SK-N-SH (cell line): ENCODE data around the gene ZDHHC21. TPM values are rescaled to one million over a fixed set of nuclear protein-coding genes. Genes with fewer than 3 reads are reported as not detected.

Experiments
- CTCF ChIA-PET: fragments of 300-600, 350-600 bp; formaldehyde crosslinking; extraction: SDS; loops from one replicate; lab custom pipeline; 2021; lab: Yijun Ruan, JAX
- POLR2A ChIA-PET: fragments of 350-600 bp; sonication (Branson Sonifier 250); formaldehyde crosslinking; extraction: SDS; loops from one replicate; lab custom pipeline; 2020; ENCODE audit warnings: antibody characterized with exemption, inconsistent platforms; lab: Yijun Ruan, JAX
- DNase-seq: peaks from one replicate; pipeline ENCODE4 v3.0.0; 2012
- H2AFZ ChIP-seq: fragments of 200-600 bp; sonication (generic); 2 replicates; pipeline ENCODE4 v1.8.1; 2016; ENCODE audit warnings: antibody characterized with exemption, mild to moderate bottlenecking, low read depth
- H3F3A ChIP-seq: fragments of 200-600 bp; sonication (generic); replicated peaks from 2 replicates; pipeline ENCODE3; 2016; ENCODE audit warnings: antibody characterized with exemption, mild to moderate bottlenecking; ENCODE audit not compliant: insufficient read depth
- H3K27ac ChIP-seq, 2 experiments: fragments of 200-500 bp in 1 of 2; fragments of 200-600 bp in 1 of 2; sonication (Bioruptor generic) in 1 of 2; sonication (generic), shearing (Covaris generic) in 1 of 2; 2 replicates each; pipeline versions ENCODE4 v1.5.1 to v1.6.1; 2014 to 2016; ENCODE audit warnings: low read depth in 2 of 2, inconsistent platforms in 1 of 2, low read length in 1 of 2, mild to moderate bottlenecking in 1 of 2, mixed read lengths in 1 of 2
- H3K27me3 ChIP-seq: fragments of 200-600 bp; sonication (generic), shearing (Covaris generic); 2 replicates; pipeline ENCODE4 v1.6.1; 2016; ENCODE audit warnings: mixed run types; ENCODE audit not compliant: insufficient read depth
- H3K36me3 ChIP-seq, 2 experiments: fragments of 200-500 bp in 1 of 2; fragments of 200-600 bp in 1 of 2; sonication (Bioruptor generic) in 1 of 2; sonication (generic) in 1 of 2; replicated peaks in 1 of 2; 2 replicates each; pipeline versions ENCODE3 to v1.5.1; 2014 to 2016; ENCODE audit warnings: low read length in 1 of 2, mild to moderate bottlenecking in 1 of 2; ENCODE audit not compliant: insufficient read depth in 2 of 2, control insufficient read depth in 1 of 2
- H3K4me1 ChIP-seq, 2 experiments: fragments of 200-500 bp in 1 of 2; fragments of 200-600 bp in 1 of 2; sonication (Bioruptor generic) in 1 of 2; sonication (generic), shearing (Covaris generic) in 1 of 2; 2 replicates each; pipeline versions ENCODE4 v1.5.1 to v1.6.1; 2014 to 2016; ENCODE audit warnings: low read depth in 1 of 2, low read length in 1 of 2, mixed run types in 1 of 2; ENCODE audit not compliant: insufficient read depth in 2 of 2, control insufficient read depth in 1 of 2
- H3K4me2 ChIP-seq: fragments of 200-600 bp; sonication (generic), shearing (Covaris generic); 2 replicates; pipeline ENCODE4 v1.6.1; 2017; ENCODE audit warnings: mixed run types
- H3K4me3 ChIP-seq, 2 experiments: fragments of 200-500 bp in 1 of 2; fragments of 200-600 bp in 1 of 2; sonication (Bioruptor generic) in 1 of 2; sonication (generic), shearing (Covaris generic) in 1 of 2; 2 replicates each; pipeline versions ENCODE4 v1.5.1 to v1.8.1; 2014 to 2016; ENCODE audit warnings: low read depth in 2 of 2, inconsistent platforms in 1 of 2, low read length in 1 of 2, mild to moderate bottlenecking in 1 of 2, mixed read lengths in 1 of 2, moderate library complexity in 1 of 2
- H3K79me2 ChIP-seq: fragments of 200-600 bp; sonication (generic); 2 replicates; pipeline ENCODE4 v1.8.1; 2017; ENCODE audit warnings: mild to moderate bottlenecking; ENCODE audit not compliant: insufficient read depth
- H3K9ac ChIP-seq: fragments of 200-600 bp; sonication (generic); 2 replicates; pipeline ENCODE4 v1.6.1; 2017; ENCODE audit warnings: mixed run types
- H3K9me2 ChIP-seq: fragments of 200-600 bp; sonication (generic); 2 replicates; pipeline ENCODE4 v1.6.1; 2017; ENCODE audit warnings: mixed run types
- H3K9me3 ChIP-seq: fragments of 200-600 bp; sonication (generic); 2 replicates; pipeline ENCODE4 v1.6.1; 2017; ENCODE audit warnings: mixed run types, mild to moderate bottlenecking, moderate library complexity
- H4K20me1 ChIP-seq: fragments of 200-600 bp; sonication (generic); 2 replicates; pipeline ENCODE4 v1.6.1; 2017; ENCODE audit warnings: mild to moderate bottlenecking, mixed run types; ENCODE audit not compliant: insufficient read depth
- CTCF ChIP-seq: fragments of 200-600 bp; sonication (generic); IDR thresholded peaks from 2 replicates; pipeline ENCODE4 v1.6.1; 2017; ENCODE audit warnings: antibody characterized with exemption, mild to moderate bottlenecking, moderate library complexity
- ELF1 ChIP-seq: IDR thresholded peaks from 2 replicates; pipeline ENCODE4 v1.4.0; 2012
- FOXJ3 ChIP-seq: sonication (generic); formaldehyde crosslinking; IDR thresholded peaks from 2 replicates; pipeline ENCODE4 v1.5.1; 2020; ENCODE audit warnings: mild to moderate bottlenecking, missing genetic modification reagents
- GABPA ChIP-seq: IDR thresholded peaks from 2 replicates; pipeline ENCODE4 v1.4.0; 2012; ENCODE audit warnings: low read depth, mild to moderate bottlenecking
- GATA2 ChIP-seq: sonication (generic); formaldehyde crosslinking; IDR thresholded peaks from 2 replicates; pipeline ENCODE4 v1.5.0; 2020; ENCODE audit warnings: mild to moderate bottlenecking, missing genetic modification reagents
- JUND ChIP-seq: IDR thresholded peaks from 2 replicates; pipeline ENCODE4 v1.4.0; 2012
- MEF2A ChIP-seq: IDR thresholded peaks from 2 replicates; pipeline ENCODE4 v1.4.0; 2012; ENCODE audit warnings: low read depth, borderline replicate concordance
- MXI1 ChIP-seq: IDR thresholded peaks from 2 replicates; pipeline ENCODE4 v1.6.1; 2012; ENCODE audit warnings: mild to moderate bottlenecking, low read depth, low read length, improper control_type of control experiment
- RAD21 ChIP-seq: IDR thresholded peaks from 2 replicates; pipeline ENCODE4 v1.6.1; 2012; ENCODE audit warnings: mild to moderate bottlenecking, low read length
- RFX5 ChIP-seq: IDR thresholded peaks from 2 replicates; pipeline ENCODE4 v1.6.1; 2012; ENCODE audit warnings: mild to moderate bottlenecking, improper control_type of control experiment, low read length
- RXRA ChIP-seq: IDR thresholded peaks from 2 replicates; pipeline ENCODE4 v1.4.0; 2012; ENCODE audit warnings: low read depth, mild to moderate bottlenecking, borderline replicate concordance
- SIN3A ChIP-seq: IDR thresholded peaks from 2 replicates; pipeline ENCODE4 v1.6.1; 2012; ENCODE audit warnings: low read depth, mild to moderate bottlenecking, low read length, moderate library complexity, borderline replicate concordance
- TAF1 ChIP-seq: IDR thresholded peaks from 2 replicates; pipeline ENCODE4 v1.6.1; 2012; ENCODE audit warnings: low read depth, mild to moderate bottlenecking, low read length, moderate library complexity, borderline replicate concordance
- TCF12 ChIP-seq: IDR thresholded peaks from 2 replicates; pipeline ENCODE4 v1.4.0; 2012
- USF2 ChIP-seq: fragments of 150-350 bp; IDR thresholded peaks from 2 replicates; pipeline ENCODE4 v1.6.1; 2017; ENCODE audit warnings: antibody characterized with exemption, low read length, low read depth, borderline replicate concordance
- YY1 ChIP-seq: IDR thresholded peaks from 2 replicates; pipeline ENCODE4 v1.4.0; 2012; ENCODE audit warnings: low read depth, mild to moderate bottlenecking
- WGBS: methylation state at CpG from one replicate; pipeline ENCODE4 v1.1.6; 2017; ENCODE audit warnings: low lambda C conversion rate; 5-methylcytosine and 5-hydroxymethylcytosine counted together
- polyA plus RNA-seq, 3 experiments: library from polyadenylated mRNA; depleted of rRNA; stranded (reverse); fragments of >200 nt; gene quantifications; 2 replicates each; pipeline ENCODE4 v1.2.3, GENCODE V29; 2012
- TF ChIP-seq, protein P1 (sequence below): IDR thresholded peaks from 2 replicates; pipeline ENCODE4 v1.6.1; 2012; ENCODE audit warnings: mild to moderate bottlenecking, low read depth, low read length, moderate library complexity
- TF ChIP-seq, protein P2 (sequence below): IDR thresholded peaks from 2 replicates; pipeline ENCODE4 v1.4.0; 2012; ENCODE audit warnings: low read depth, borderline replicate concordance

ZDHHC21 gene
- polyA plus RNA-seq, 1 of the 3 experiments (the other 2 are of a cell fraction): 2.9 TPM

- DNase-seq: no peak
- peaks cover 15 to 56% of the 10 kb centered on the region in 2 experiments for H3K36me3 ChIP-seq
- no peaks in the 10 kb centered on the region for H3F3A ChIP-seq
- H3K4me1 ChIP-seq: no peaks in the 10 kb centered on the region; a peak in 1 of 4 replicates
- POLR2A ChIA-PET: no interaction called here
- no peak overlapping the region for H2AFZ ChIP-seq
- 95% methylated on average over 6 of the region's 6 CpGs for WGBS
- TF ChIP-seq ELF1 (no peak), MEF2A (no peak), RXRA (no peak), TAF1 (no peak), MXI1 (no peak)
- no peaks in the 10 kb centered on the region for H3K9me3 ChIP-seq
- no peak overlapping the region for H3K27ac ChIP-seq
- 0 out of 2 replicates have a peak, but pooled peaks cover 3% of the 10 kb centered on the region for H3K9me2 ChIP-seq
- CTCF ChIA-PET: interaction anchor here (0.7 to 2.7 kb wide), 3 partner anchors 16 to 1588 kb away, joined by 4 to 10 read pairs (median 4); no protein-coding TSS in a partner anchor
- no peaks in the 10 kb centered on the region for H3K27me3 ChIP-seq
- no peaks in the 10 kb centered on the region for H3K79me2 ChIP-seq
- no peak overlapping the region for H3K4me2 ChIP-seq
- no peak overlapping the region for H3K9ac ChIP-seq
- no peaks in the 10 kb centered on the region for H4K20me1 ChIP-seq
- no peak overlapping the region for H3K4me3 ChIP-seq
Measured at GRCh38 chr9:14677872-14678271, 15.4 kb downstream of the ZDHHC21 start.

DNA sequence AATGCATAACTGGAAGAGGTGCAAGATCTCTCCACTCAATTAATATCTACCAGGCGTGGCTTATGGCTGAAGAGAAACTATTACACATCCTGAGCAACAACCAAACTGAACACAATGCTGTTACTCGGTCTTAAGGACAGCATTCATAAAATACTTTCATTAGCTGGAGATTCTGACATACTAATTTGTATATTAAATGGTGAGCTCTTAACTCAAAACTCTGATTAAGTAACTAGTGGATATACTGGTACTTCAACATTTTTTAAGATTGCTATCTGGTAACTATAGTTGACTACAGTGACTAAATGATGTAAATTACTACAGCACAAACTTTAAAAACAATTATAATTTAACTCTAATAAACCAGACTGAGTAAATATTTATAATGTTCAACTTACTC is 15.8 kb downstream of the ZDHHC21 start:
- H3K27ac ChIP-seq: no peak overlapping the region
- no peaks in the 10 kb centered on the region for H3F3A ChIP-seq
- H3K4me2 ChIP-seq: no peak overlapping the region
- no peak overlapping the region for H3K4me3 ChIP-seq
- 0 out of 2 replicates have a peak, but pooled peaks cover 3% of the 10 kb centered on the region for H3K9me2 ChIP-seq
- H3K4me1 ChIP-seq: no peaks in the 10 kb centered on the region; a peak in 1 of 4 replicates
- 83% methylated on average over 2 of the region's 2 CpGs for WGBS
- no peak for DNase-seq
- no peaks in the 10 kb centered on the region for H3K27me3 ChIP-seq
- peaks cover 15 to 61% of the 10 kb centered on the region in 2 experiments for H3K36me3 ChIP-seq
- POLR2A ChIA-PET: no interaction called here
- H3K9me3 ChIP-seq: no peaks in the 10 kb centered on the region
- no peak for TF ChIP-seq RFX5
- TF ChIP-seq, protein P1, sequence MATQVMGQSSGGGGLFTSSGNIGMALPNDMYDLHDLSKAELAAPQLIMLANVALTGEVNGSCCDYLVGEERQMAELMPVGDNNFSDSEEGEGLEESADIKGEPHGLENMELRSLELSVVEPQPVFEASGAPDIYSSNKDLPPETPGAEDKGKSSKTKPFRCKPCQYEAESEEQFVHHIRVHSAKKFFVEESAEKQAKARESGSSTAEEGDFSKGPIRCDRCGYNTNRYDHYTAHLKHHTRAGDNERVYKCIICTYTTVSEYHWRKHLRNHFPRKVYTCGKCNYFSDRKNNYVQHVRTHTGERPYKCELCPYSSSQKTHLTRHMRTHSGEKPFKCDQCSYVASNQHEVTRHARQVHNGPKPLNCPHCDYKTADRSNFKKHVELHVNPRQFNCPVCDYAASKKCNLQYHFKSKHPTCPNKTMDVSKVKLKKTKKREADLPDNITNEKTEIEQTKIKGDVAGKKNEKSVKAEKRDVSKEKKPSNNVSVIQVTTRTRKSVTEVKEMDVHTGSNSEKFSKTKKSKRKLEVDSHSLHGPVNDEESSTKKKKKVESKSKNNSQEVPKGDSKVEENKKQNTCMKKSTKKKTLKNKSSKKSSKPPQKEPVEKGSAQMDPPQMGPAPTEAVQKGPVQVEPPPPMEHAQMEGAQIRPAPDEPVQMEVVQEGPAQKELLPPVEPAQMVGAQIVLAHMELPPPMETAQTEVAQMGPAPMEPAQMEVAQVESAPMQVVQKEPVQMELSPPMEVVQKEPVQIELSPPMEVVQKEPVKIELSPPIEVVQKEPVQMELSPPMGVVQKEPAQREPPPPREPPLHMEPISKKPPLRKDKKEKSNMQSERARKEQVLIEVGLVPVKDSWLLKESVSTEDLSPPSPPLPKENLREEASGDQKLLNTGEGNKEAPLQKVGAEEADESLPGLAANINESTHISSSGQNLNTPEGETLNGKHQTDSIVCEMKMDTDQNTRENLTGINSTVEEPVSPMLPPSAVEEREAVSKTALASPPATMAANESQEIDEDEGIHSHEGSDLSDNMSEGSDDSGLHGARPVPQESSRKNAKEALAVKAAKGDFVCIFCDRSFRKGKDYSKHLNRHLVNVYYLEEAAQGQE: no peak
- TF ChIP-seq YY1: no peak
- no peak for TF ChIP-seq TCF12
- no peak for TF ChIP-seq USF2
- TF ChIP-seq TAF1: no peak
- no peak for TF ChIP-seq CTCF
- no peak for TF ChIP-seq ELF1
- no peak for TF ChIP-seq JUND
- no peak for TF ChIP-seq SIN3A
- TF ChIP-seq GATA2: no peak
- TF ChIP-seq RAD21: no peak
- TF ChIP-seq MXI1: no peak
- TF ChIP-seq FOXJ3 (CRISPR knock-in tag): no peak
- no peak for TF ChIP-seq GABPA
- TF ChIP-seq, protein P2, sequence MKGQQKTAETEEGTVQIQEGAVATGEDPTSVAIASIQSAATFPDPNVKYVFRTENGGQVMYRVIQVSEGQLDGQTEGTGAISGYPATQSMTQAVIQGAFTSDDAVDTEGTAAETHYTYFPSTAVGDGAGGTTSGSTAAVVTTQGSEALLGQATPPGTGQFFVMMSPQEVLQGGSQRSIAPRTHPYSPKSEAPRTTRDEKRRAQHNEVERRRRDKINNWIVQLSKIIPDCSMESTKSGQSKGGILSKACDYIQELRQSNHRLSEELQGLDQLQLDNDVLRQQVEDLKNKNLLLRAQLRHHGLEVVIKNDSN: no peak
- no peak overlapping the region for H3K9ac ChIP-seq
- no peak overlapping the region for H2AFZ ChIP-seq
- no peaks in the 10 kb centered on the region for H4K20me1 ChIP-seq
- H3K79me2 ChIP-seq: no peaks in the 10 kb centered on the region; the same call in 1 of the 2 replicates
- CTCF ChIA-PET: interaction anchor here (0.9 to 2.7 kb wide), 3 partner anchors 16 to 1588 kb away, joined by 4 to 10 read pairs (median 4); no protein-coding TSS in a partner anchor
